HCT116 (cell line): ENCODE measurements around the gene ABHD12.

ENCODE experiments used
- ATF3 ChIP-seq: IDR thresholded peaks from 2 replicates; pipeline ENCODE4 v1.6.1; 2012
- CBX3 ChIP-seq: IDR thresholded peaks from 2 replicates; pipeline ENCODE4 v1.6.1; 2012; ENCODE audit warnings: low read depth
- CEBPB ChIP-seq: IDR thresholded peaks from 2 replicates; pipeline ENCODE4 v1.6.1; 2012; ENCODE audit warnings: low read depth
- CTCF ChIP-seq, 3 experiments: fragments of 200-600 bp in 1 of 3; sonication (generic) in 1 of 3; IDR thresholded peaks in 2 of 3; conservative IDR thresholded peaks in 1 of 3; 2 replicates each; pipeline ENCODE4 v1.5.1; 2012 to 2017; ENCODE audit warnings: low read depth in 2 of 3, low read length in 2 of 3, antibody characterized with exemption in 1 of 3, borderline replicate concordance in 1 of 3, control low read depth in 1 of 3, mild to moderate bottlenecking in 1 of 3, mixed read lengths in 1 of 3, mixed run types in 1 of 3, moderate library complexity in 1 of 3; ENCODE audit not compliant: insufficient read depth in 1 of 3
- EGR1 ChIP-seq: IDR thresholded peaks from 2 replicates; pipeline ENCODE4 v1.6.1; 2012; ENCODE audit warnings: low read depth
- EZH2 ChIP-seq: fragments of 200-600 bp; sonication (generic); IDR thresholded peaks from 2 replicates; pipeline ENCODE4 v1.6.1; 2017; ENCODE audit warnings: antibody characterized with exemption, mixed run types
- EZH2phosphoT487 ChIP-seq: fragments of 200-600 bp; IDR thresholded peaks from 2 replicates; pipeline ENCODE4 v1.6.1; 2018; ENCODE audit warnings: antibody characterized with exemption, borderline replicate concordance
- FOSL1 ChIP-seq: IDR thresholded peaks from 2 replicates; pipeline ENCODE4 v1.6.1; 2012; ENCODE audit warnings: low read depth
- POLR2A ChIP-seq: IDR thresholded peaks from 2 replicates; pipeline ENCODE4 v1.7.0; 2011; ENCODE audit warnings: borderline replicate concordance; ENCODE audit not compliant: insufficient read depth, insufficient read length; ENCODE audit errors: extremely low read depth
- POLR2AphosphoS5 ChIP-seq: IDR thresholded peaks from 2 replicates; pipeline ENCODE4 v1.6.1; 2011; ENCODE audit warnings: mild to moderate bottlenecking, low read depth, low read length, moderate library complexity
- REST ChIP-seq: IDR thresholded peaks from 2 replicates; pipeline ENCODE4 v1.6.1; 2012; ENCODE audit warnings: low read depth
- SIN3A ChIP-seq: IDR thresholded peaks from 2 replicates; pipeline ENCODE4 v1.6.1; 2012; ENCODE audit warnings: low read depth
- YY1 ChIP-seq: IDR thresholded peaks from 2 replicates; pipeline ENCODE4 v1.6.1; 2011; ENCODE audit warnings: low read length, low read depth, moderate library complexity, mild to moderate bottlenecking; ENCODE audit not compliant: insufficient replicate concordance; ENCODE audit errors: extremely low read depth

GRCh38 chr20:25286917-25287316, 103.7 kb downstream of the ABHD12 start:
- TF ChIP-seq CTCF (IDR thresholded peaks at IDR 0.05 in 2 of 3, conservative IDR thresholded peaks at IDR 0.05 in 1 of 3; ENCODE audit: borderline replicate concordance in 1 of 3, insufficient read depth in 1 of 3, low read depth in 2 of 3, low read length in 2 of 3): no peak
- TF ChIP-seq REST: no peak
- TF ChIP-seq ATF3: no peak
- no peak for TF ChIP-seq POLR2A
- no peak for TF ChIP-seq SIN3A
- TF ChIP-seq EZH2: no peak
- TF ChIP-seq EGR1: no peak
- TF ChIP-seq EZH2phosphoT487: no peak
- TF ChIP-seq POLR2AphosphoS5: no peak
- no peak for TF ChIP-seq CBX3
- no peak for TF ChIP-seq YY1
- no peak for TF ChIP-seq FOSL1
- no peak for TF ChIP-seq CEBPB
